ENCODE measurements around the gene DIPK1B. TPM values are rescaled to one million over a fixed set of nuclear protein-coding genes. Genes with fewer than 3 reads are reported as not detected.

The DIPK1B gene
- total RNA-seq, 1 experiment from 2014 or later = 26.3 TPM

DNA sequence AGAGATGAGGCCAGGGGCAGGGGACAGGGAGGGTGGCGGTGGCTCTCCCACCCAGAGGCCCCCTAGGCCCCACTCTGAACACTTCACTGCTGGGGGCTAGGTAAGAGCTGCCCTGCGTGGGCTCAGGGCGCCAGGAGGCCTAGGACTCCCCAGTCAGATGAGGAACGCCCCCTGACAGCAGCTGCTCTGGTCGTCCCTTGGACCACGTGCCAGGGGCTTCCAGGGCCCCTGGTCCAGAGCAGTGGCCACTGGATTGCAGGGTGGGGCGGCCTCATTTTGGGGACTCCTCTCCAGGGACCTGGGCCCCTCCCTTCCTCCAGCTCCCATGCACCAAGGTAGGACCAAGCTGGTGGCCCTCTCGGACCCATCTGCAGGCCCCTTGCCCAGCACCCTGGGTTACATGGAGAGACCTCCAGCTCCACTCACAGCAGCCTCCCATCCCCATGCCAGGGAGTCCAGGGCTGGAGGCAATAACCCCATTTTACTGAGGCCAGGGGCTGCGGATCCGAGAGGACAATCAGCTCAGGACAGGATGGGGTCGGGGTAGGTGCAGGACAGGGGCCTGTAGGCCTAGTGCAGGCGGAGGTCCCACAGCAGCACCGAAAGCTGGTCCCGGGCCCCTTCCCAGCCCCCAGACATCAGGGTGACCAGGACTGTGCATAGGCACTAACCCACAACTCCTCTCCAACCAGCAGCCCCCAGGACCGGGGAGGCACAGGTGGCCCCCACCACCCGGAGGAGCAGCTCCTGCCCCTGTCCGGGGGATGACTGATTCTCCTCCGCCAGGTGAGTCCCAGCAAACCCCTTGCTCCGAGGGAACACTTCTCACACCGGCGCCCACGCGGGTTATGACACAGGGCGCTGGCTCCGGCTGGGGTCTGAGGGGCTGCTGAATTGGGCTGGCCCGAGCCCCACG lies 48.1 kb upstream of the DIPK1B start:
- H3K4me1 ChIP-seq (ENCODE audit: insufficient read depth, low read length) = no peaks in the 10 kb centered on the region

DNA sequence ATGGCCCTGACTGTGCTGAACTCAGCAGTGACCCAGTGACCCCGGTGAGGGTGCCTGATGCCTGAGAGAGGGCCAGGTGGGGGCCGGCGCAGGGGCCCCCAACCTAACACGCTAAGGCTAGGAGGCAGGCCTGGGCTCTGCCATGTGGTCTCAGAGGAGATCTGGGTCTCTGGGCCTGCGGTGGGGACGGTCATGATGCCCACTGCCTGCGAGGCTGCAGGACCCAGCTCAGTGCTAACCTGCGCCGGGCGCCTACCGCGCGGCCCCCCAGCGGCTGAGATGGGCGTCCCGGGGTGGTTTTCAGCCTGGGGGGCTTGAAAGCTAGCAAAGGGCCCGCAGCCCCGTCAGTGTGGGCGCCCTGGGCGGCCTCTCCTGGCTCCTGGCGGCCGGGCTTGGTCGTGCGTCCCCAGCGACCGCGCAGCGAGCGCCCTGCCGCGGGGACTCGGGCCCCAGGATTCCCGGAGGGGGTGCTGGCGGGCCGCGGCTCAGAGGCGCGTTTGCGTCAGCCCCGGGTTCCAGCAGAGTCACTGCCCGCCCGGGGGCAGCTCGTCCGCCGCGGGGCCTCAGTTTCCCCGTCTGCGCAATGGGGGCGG lies 47.2 kb upstream of the DIPK1B start:
- TF ChIP-seq, protein P1, sequence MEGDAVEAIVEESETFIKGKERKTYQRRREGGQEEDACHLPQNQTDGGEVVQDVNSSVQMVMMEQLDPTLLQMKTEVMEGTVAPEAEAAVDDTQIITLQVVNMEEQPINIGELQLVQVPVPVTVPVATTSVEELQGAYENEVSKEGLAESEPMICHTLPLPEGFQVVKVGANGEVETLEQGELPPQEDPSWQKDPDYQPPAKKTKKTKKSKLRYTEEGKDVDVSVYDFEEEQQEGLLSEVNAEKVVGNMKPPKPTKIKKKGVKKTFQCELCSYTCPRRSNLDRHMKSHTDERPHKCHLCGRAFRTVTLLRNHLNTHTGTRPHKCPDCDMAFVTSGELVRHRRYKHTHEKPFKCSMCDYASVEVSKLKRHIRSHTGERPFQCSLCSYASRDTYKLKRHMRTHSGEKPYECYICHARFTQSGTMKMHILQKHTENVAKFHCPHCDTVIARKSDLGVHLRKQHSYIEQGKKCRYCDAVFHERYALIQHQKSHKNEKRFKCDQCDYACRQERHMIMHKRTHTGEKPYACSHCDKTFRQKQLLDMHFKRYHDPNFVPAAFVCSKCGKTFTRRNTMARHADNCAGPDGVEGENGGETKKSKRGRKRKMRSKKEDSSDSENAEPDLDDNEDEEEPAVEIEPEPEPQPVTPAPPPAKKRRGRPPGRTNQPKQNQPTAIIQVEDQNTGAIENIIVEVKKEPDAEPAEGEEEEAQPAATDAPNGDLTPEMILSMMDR (conservative IDR thresholded peaks at IDR 0.05; ENCODE audit: low read depth, low read length) = no peak
- ChIA-PET CTCF (no interaction called here), POLR2A (ENCODE audit: unreplicated experiment) (no interaction called here)
- Histone ChIP-seq H3K27me3 (ENCODE audit: low read length) (no peaks in the 10 kb centered on the region), H2AFZ (ENCODE audit: low read length) (no peak overlapping the region), H4K20me1 (ENCODE audit: low read length) (no peaks in the 10 kb centered on the region), H3K4me1 (ENCODE audit: insufficient read depth, low read length) (no peaks in the 10 kb centered on the region), H3K9me2 (replicated peaks; ENCODE audit: low read length) (no peaks in the 10 kb centered on the region), H3K79me2 (ENCODE audit: low read length) (no peaks in the 10 kb centered on the region), H3K27ac (ENCODE audit: low read length) (no peak overlapping the region), H3K9ac (ENCODE audit: low read length) (no peak overlapping the region), H3F3A (ENCODE audit: low read length, unreplicated experiment) (no peaks in the 10 kb centered on the region), H3K4me3 (ENCODE audit: low read length) (no peak overlapping the region), H3K36me3 (ENCODE audit: low read depth, low read length) (no peaks in the 10 kb centered on the region), H3K4me2 (ENCODE audit: low read length) (no peak overlapping the region), H3K9me3 (ENCODE audit: low read length) (no peaks in the 10 kb centered on the region)
- ATAC-seq = no peak
- BruUV-seq (replicated peaks) = no TSS peak
- intact Hi-C loops (cut with micrococcal nuclease) = no loop called here
- DNase-seq = no peak

More for the DNA sequence above, 48.1 kb upstream of the DIPK1B start:
- Histone ChIP-seq H3K9me3 (ENCODE audit: low read length) (no peaks in the 10 kb centered on the region), H3K9ac (ENCODE audit: low read length) (no peak overlapping the region), H3F3A (ENCODE audit: low read length, unreplicated experiment) (no peaks in the 10 kb centered on the region), H3K36me3 (ENCODE audit: low read depth, low read length) (no peaks in the 10 kb centered on the region), H3K27me3 (ENCODE audit: low read length) (no peaks in the 10 kb centered on the region), H3K4me3 (ENCODE audit: low read length) (no peak overlapping the region), H4K20me1 (ENCODE audit: low read length) (no peaks in the 10 kb centered on the region), H3K9me2 (replicated peaks; ENCODE audit: low read length) (no peaks in the 10 kb centered on the region), H3K79me2 (ENCODE audit: low read length) (no peaks in the 10 kb centered on the region), H3K4me2 (ENCODE audit: low read length) (no peak overlapping the region), H2AFZ (ENCODE audit: low read length) (no peak overlapping the region), H3K27ac (ENCODE audit: low read length) (no peak overlapping the region)
- intact Hi-C loops (cut with micrococcal nuclease) = no loop called here
- no peak for TF ChIP-seq EZH2phosphoT487 (IDR thresholded peaks at IDR 0.05; ENCODE audit: borderline replicate concordance, low read length)
- TF ChIP-seq, protein P1 (conservative IDR thresholded peaks at IDR 0.05; ENCODE audit: low read depth, low read length) = no peak
- no peak for TF ChIP-seq EZH2 (IDR thresholded peaks at IDR 0.05; ENCODE audit: low read length, unreplicated experiment)
- POLR2A ChIA-PET (ENCODE audit: unreplicated experiment) = no interaction called here
- no TSS peak for BruUV-seq (replicated peaks)
- ATAC-seq = no peak
- CTCF ChIA-PET = no interaction called here
- no peak for DNase-seq
